HEK293T (cell line): ENCODE data around the gene CYP39A1.

Experiments
- ARNT ChIP-seq: fragments of 450-650 bp; IDR thresholded peaks from 2 replicates; pipeline ENCODE4 v1.6.1; 2017; ENCODE audit warnings: mild to moderate bottlenecking
- BHLHE40 ChIP-seq: fragments of 450-650 bp; IDR thresholded peaks from 2 replicates; pipeline ENCODE4 v1.6.1; 2016; ENCODE audit warnings: mild to moderate bottlenecking, moderate library complexity, borderline replicate concordance
- CTBP1 ChIP-seq: fragments of 450-650 bp; IDR thresholded peaks from 2 replicates; pipeline ENCODE4 v1.6.1; 2016; ENCODE audit warnings: borderline replicate concordance
- ELF4 ChIP-seq: fragments of 450-650 bp; IDR thresholded peaks from 2 replicates; pipeline ENCODE4 v1.6.1; 2017; ENCODE audit warnings: antibody characterized with exemption
- FOXK2 ChIP-seq: fragments of 450-650 bp; IDR thresholded peaks from 2 replicates; pipeline ENCODE4 v1.6.1; 2016; ENCODE audit warnings: mild to moderate bottlenecking
- FOXM1 ChIP-seq: fragments of 450-650 bp; IDR thresholded peaks from 2 replicates; pipeline ENCODE4 v1.6.1; 2017; ENCODE audit warnings: mild to moderate bottlenecking, borderline replicate concordance
- L3MBTL2 ChIP-seq: fragments of 450-650 bp; conservative IDR thresholded peaks from 2 replicates; pipeline ENCODE4 v1.6.1; 2016; ENCODE audit warnings: mild to moderate bottlenecking
- LEF1 ChIP-seq: fragments of 450-650 bp; IDR thresholded peaks from 2 replicates; pipeline ENCODE4 v1.6.1; 2017; ENCODE audit warnings: mild to moderate bottlenecking, borderline replicate concordance
- PKNOX1 ChIP-seq: fragments of 450-650 bp; IDR thresholded peaks from 2 replicates; pipeline ENCODE4 v1.6.1; 2016
- SP1 ChIP-seq: fragments of 450-650 bp; IDR thresholded peaks from 2 replicates; pipeline ENCODE4 v1.6.1; 2017
- SUZ12 ChIP-seq: fragments of 450-650 bp; IDR thresholded peaks from 2 replicates; pipeline ENCODE4 v1.6.1; 2016; ENCODE audit warnings: mild to moderate bottlenecking

GRCh38 chr6:46651006-46651405, 1.6 kb downstream of the CYP39A1 start:
- TF ChIP-seq SP1 (no peak), FOXM1 (no peak), ELF4 (no peak), SUZ12 (no peak), PKNOX1 (no peak), CTBP1 (no peak), BHLHE40 (no peak), ARNT (no peak), LEF1 (no peak), L3MBTL2 (no peak), FOXK2 (no peak)
